GM18507 (cell line): Measurements from ENCODE around the gene CRAT.
"Not testable (repeated sequence)": the region's sequence is repeated elsewhere in the genome, so short reads cannot be mapped to it uniquely, and the experiment has no call there.

Source experiments
- DNase-seq: peaks from one replicate; pipeline ENCODE4 v3.0.0; 2011; ENCODE audit warnings: low read depth; ENCODE audit not compliant: insufficient read length; ENCODE audit errors: extremely low spot score
- FAIRE-seq: peaks from 2 replicates; lab custom pipeline; 2011; peaks lifted over from hg19 to GRCh38; lab: Jason Lieb, UNC

The CRAT gene

GRCh38 chr9:129139233-129139992 lies 28.8 kb upstream of the CRAT start:
- DNase-seq, result no peak
- FAIRE-seq, result peak; percentile 97

GRCh38 chr9:129138476-129139232 lies 28.1 kb upstream of the CRAT start:
- DNase-seq (no peak), FAIRE-seq (no peak)

GRCh38 chr9:129138144-129138462 lies 27.5 kb upstream of the CRAT start:
- FAIRE-seq (no peak), DNase-seq (no peak)

GRCh38 chr9:129137292-129138143 lies 26.9 kb upstream of the CRAT start:
- DNase-seq, result no peak
- FAIRE-seq, result no peak

GRCh38 chr9:129136446-129137035 lies 25.9 kb upstream of the CRAT start:
- FAIRE-seq (no peak), DNase-seq (no peak)

GRCh38 chr9:129135476-129135875 lies 24.9 kb upstream of the CRAT start:
- FAIRE-seq, result no peak

GRCh38 chr9:129133082-129133481 lies 22.5 kb upstream of the CRAT start:
- DNase-seq (no peak), FAIRE-seq (no peak)

More at GRCh38 chr9:129135476-129135875, 24.9 kb upstream of the CRAT start:
- no peak for DNase-seq

GRCh38 chr9:129131300-129132145 lies 20.9 kb upstream of the CRAT start:
- DNase-seq, result peak; percentile 80
- FAIRE-seq, result peak; percentile 82

GRCh38 chr9:129130791-129131190 lies 20.2 kb upstream of the CRAT start:
- DNase-seq (no peak), FAIRE-seq (no peak)

GRCh38 chr9:129130271-129130670 lies 19.7 kb upstream of the CRAT start:
- not testable (repeated sequence) for FAIRE-seq

GRCh38 chr9:129128689-129129088 lies 18.1 kb upstream of the CRAT start:
- FAIRE-seq (no peak), DNase-seq (no peak)

More at GRCh38 chr9:129130271-129130670, 19.7 kb upstream of the CRAT start:
- not testable (repeated sequence) for DNase-seq

GRCh38 chr9:129126749-129127618 lies 16.4 kb upstream of the CRAT start:
- DNase-seq (no peak), FAIRE-seq (no peak)

GRCh38 chr9:129125478-129125877 lies 14.9 kb upstream of the CRAT start:
- DNase-seq (no peak), FAIRE-seq (peak; percentile 76)

GRCh38 chr9:129124506-129125069 lies 14.0 kb upstream of the CRAT start:
- DNase-seq, result no peak
- no peak for FAIRE-seq

- DNase-seq, FAIRE-seq: not testable (repeated sequence)
These were observed 12.4 kb upstream of the CRAT start for GRCh38 chr9:129122976-129123375.

- FAIRE-seq, result no peak
- no peak for DNase-seq
These were observed 11.5 kb upstream of the CRAT start for GRCh38 chr9:129122133-129122532.

- DNase-seq (no peak), FAIRE-seq (no peak)
These were observed 10.9 kb upstream of the CRAT start for GRCh38 chr9:129121483-129121882.

- DNase-seq, result no peak
- FAIRE-seq, result no peak
These were observed 8.2 kb upstream of the CRAT start for GRCh38 chr9:129118799-129119198.
